HepG2 (cell line): Measurements from ENCODE around the gene AURKA. TPM values are rescaled to one million over a fixed set of nuclear protein-coding genes. Genes with fewer than 3 reads are reported as not detected.
"Not testable (repeated sequence)": the region's sequence is repeated elsewhere in the genome, so short reads cannot be mapped to it uniquely, and the experiment has no call there.

Experiments
- ATAC-seq: fragments of 200-7000 bp; cut with Tn5 transposase; 3 replicates; pipeline ENCODE4 v1.9.1; 2020; ENCODE audit warnings: mild to moderate bottlenecking, moderate library complexity
- BruUV-seq: library from RNA; stranded (reverse); fragments of 400-500 nt; replicated peaks from 2 replicates; lab custom pipeline; 2021; lab: Mats Ljungman, UMichigan
- CTCF ChIA-PET: fragments of 300-600 bp; formaldehyde crosslinking; extraction: SDS; loops from one replicate; lab custom pipeline; 2021; ENCODE audit warnings: low total read pairs, inconsistent platforms, low intra/inter-chr PET ratio; lab: Yijun Ruan, JAX
- POLR2A ChIA-PET: fragments of 350-600 bp; sonication (Branson Sonifier 250); formaldehyde crosslinking; loops from one replicate; lab custom pipeline; 2020; ENCODE audit warnings: antibody characterized with exemption, inconsistent platforms; lab: Yijun Ruan, JAX
- DNase-seq: peaks from one replicate; pipeline ENCODE4 v3.0.0-alpha.2; 2015; ENCODE audit warnings: low spot score
- FAIRE-seq: peaks from 3 replicates; lab custom pipeline; 2011; peaks lifted over from hg19 to GRCh38; lab: Jason Lieb, UNC
- H2AFZ ChIP-seq: one replicate; pipeline ENCODE4 v1.6.1; 2011; ENCODE audit warnings: low read length, inconsistent platforms
- H3K27ac ChIP-seq: fragments of 300-600 bp; 3 replicates; pipeline ENCODE4 v1.8.0; 2011; ENCODE audit warnings: mixed run types, mild to moderate bottlenecking, mixed read lengths, low read length, inconsistent platforms; ENCODE audit not compliant: insufficient read depth; ENCODE audit errors: extremely low read length
- H3K27me3 ChIP-seq, 2 experiments: fragments of 200-600 bp in 1 of 2; 2 replicates in 1 of 2; 3 replicates in 1 of 2; pipeline versions ENCODE4 v1.6.0 to v1.8.0; 2011; ENCODE audit warnings: low read length in 2 of 2, mild to moderate bottlenecking in 2 of 2, moderate library complexity in 2 of 2, inconsistent platforms in 1 of 2; ENCODE audit not compliant: insufficient read depth in 2 of 2, control insufficient read depth in 1 of 2
- H3K36me3 ChIP-seq, 2 experiments: fragments of 200-600 bp in 1 of 2; replicated peaks in 1 of 2; 2 replicates in 1 of 2; 3 replicates in 1 of 2; pipeline versions ENCODE4 v1.5.1 to v1.8.0; 2011; ENCODE audit warnings: low read length in 2 of 2, inconsistent platforms in 1 of 2; ENCODE audit not compliant: insufficient read depth in 2 of 2, control insufficient read depth in 1 of 2
- H3K4me1 ChIP-seq: 2 replicates; pipeline ENCODE4 v1.5.1; 2012; ENCODE audit warnings: low read length, inconsistent platforms; ENCODE audit not compliant: insufficient read depth
- H3K4me2 ChIP-seq: 2 replicates; pipeline ENCODE4 v1.6.0; 2011; ENCODE audit warnings: low read depth, low read length, inconsistent platforms
- H3K4me3 ChIP-seq, 3 experiments: fragments of 200-600 bp in 1 of 3; sonication (generic), shearing (Covaris generic) in 1 of 3; replicated peaks in 1 of 3; 2 replicates each; pipeline ENCODE4 v1.5.1; 2011 to 2016; ENCODE audit warnings: low read length in 3 of 3, inconsistent platforms in 2 of 3, low read depth in 2 of 3, mild to moderate bottlenecking in 2 of 3, control low read depth in 1 of 3, mixed read lengths in 1 of 3; ENCODE audit not compliant: insufficient read depth in 1 of 3
- H3K79me2 ChIP-seq: one replicate; pipeline ENCODE4 v1.6.1; 2011; ENCODE audit warnings: low read length, inconsistent platforms; ENCODE audit not compliant: insufficient read depth
- H3K9ac ChIP-seq: 2 replicates; pipeline ENCODE4 v1.6.0; 2011; ENCODE audit warnings: mild to moderate bottlenecking, low read depth, low read length, inconsistent platforms; ENCODE audit not compliant: insufficient read depth
- H3K9me3 ChIP-seq: 2 replicates; pipeline ENCODE4 v1.5.1; 2012; ENCODE audit warnings: mild to moderate bottlenecking, low read length
- H4K20me1 ChIP-seq: 2 replicates; pipeline ENCODE4 v1.6.0; 2011; ENCODE audit warnings: inconsistent platforms, mild to moderate bottlenecking, low read length, moderate library complexity; ENCODE audit not compliant: insufficient read depth
- HES4 ChIP-seq: sonication (generic); formaldehyde crosslinking; IDR thresholded peaks from 2 replicates; pipeline ENCODE4 v1.9.0; 2021; ENCODE audit warnings: mild to moderate bottlenecking, missing genetic modification reagents, borderline replicate concordance
- HOXD1 ChIP-seq: sonication (generic); formaldehyde crosslinking; IDR thresholded peaks from 2 replicates; pipeline ENCODE4 v1.5.0; 2020; ENCODE audit warnings: missing genetic modification reagents
- PAWR ChIP-seq: sonication (generic); formaldehyde crosslinking; IDR thresholded peaks from 2 replicates; pipeline ENCODE4 v1.4.0; 2020; ENCODE audit warnings: missing genetic modification reagents, mild to moderate bottlenecking, borderline replicate concordance
- RXRB ChIP-seq: IDR thresholded peaks from 2 replicates; pipeline ENCODE4 v1.6.1; 2016; ENCODE audit warnings: borderline replicate concordance, missing genetic modification reagents, missing compliant biosample characterization
- SAFB2 ChIP-seq: sonication (generic); formaldehyde crosslinking; IDR thresholded peaks from 2 replicates; pipeline ENCODE4 v1.5.1; 2020; ENCODE audit warnings: missing genetic modification reagents, low read depth, mild to moderate bottlenecking, borderline replicate concordance
- SMYD3 ChIP-seq: sonication (generic); formaldehyde crosslinking; IDR thresholded peaks from 2 replicates; pipeline ENCODE4 v1.8.1; 2023; ENCODE audit warnings: mild to moderate bottlenecking, missing genetic modification reagents
- YY1 ChIP-seq: IDR thresholded peaks from 2 replicates; pipeline ENCODE4 v1.6.1; 2011; ENCODE audit warnings: low read length, low read depth, moderate library complexity, mild to moderate bottlenecking; ENCODE audit not compliant: insufficient read depth, insufficient replicate concordance
- ZNF281 ChIP-seq: sonication (generic); formaldehyde crosslinking; IDR thresholded peaks from 2 replicates; pipeline ENCODE4 v1.4.0; 2020; ENCODE audit warnings: missing genetic modification reagents, borderline replicate concordance
- ZNF331 ChIP-seq: sonication (generic); formaldehyde crosslinking; IDR thresholded peaks from 2 replicates; pipeline ENCODE4 v1.4.0; 2020; ENCODE audit warnings: missing genetic modification reagents
- ZNF549 ChIP-seq: sonication (generic); formaldehyde crosslinking; IDR thresholded peaks from 2 replicates; pipeline ENCODE4 v1.5.0; 2020; ENCODE audit warnings: missing genetic modification reagents
- ZNF674 ChIP-seq: sonication (generic); formaldehyde crosslinking; IDR thresholded peaks from 2 replicates; pipeline ENCODE4 v1.5.0; 2020; ENCODE audit warnings: low read depth, mild to moderate bottlenecking, missing genetic modification reagents
- ZNF687 ChIP-seq: sonication (generic); formaldehyde crosslinking; IDR thresholded peaks from 2 replicates; pipeline ENCODE4 v1.5.1; 2020; ENCODE audit warnings: mild to moderate bottlenecking, missing genetic modification reagents, moderate library complexity
- WGBS: methylation state at CpG from one replicate; pipeline ENCODE4 v1.1.6; 2017; ENCODE audit warnings: low lambda C conversion rate; 5-methylcytosine and 5-hydroxymethylcytosine counted together
- in situ Hi-C: cut with HindIII; loops from 2 replicates; pipeline ENCODE4 v1.10.0; 2017; ENCODE audit warnings: low pct_unique_long_range_greater_than_20kb; ENCODE audit not compliant: extremely low pct_ligation_motif_present
- intact Hi-C: fragments of 100-400 bp; cut with micrococcal nuclease; formaldehyde crosslinking; loops from one replicate; pipeline ENCODE4 v1.10.0; 2022; ENCODE audit not compliant: unreplicated experiment
- polyA plus RNA-seq, 8 experiments: library from polyadenylated mRNA; depleted of rRNA in 3 of 8; stranded (reverse) in 7 of 8; unstranded in 1 of 8; fragments of >200 nt; fragmentation: Illumina TruSeq in 4 of 8; extraction: Trizol in 4 of 8; gene quantifications; 2 replicates each; pipeline versions ENCODE4 v1.2.1 to v1.2.3, GENCODE V29; 2011 to 2016; ENCODE audit warnings: low read depth in 4 of 8, missing spikeins in 1 of 8, mixed read lengths in 1 of 8; ENCODE audit not compliant: insufficient read depth in 1 of 8
- total RNA-seq, 5 experiments: library from RNA; depleted of rRNA; stranded (reverse); fragments of >200 nt; fragmentation: Illumina TruSeq; extraction: Trizol; gene quantifications; 2 replicates each; pipeline ENCODE4 v1.2.3, GENCODE V29; 2016; ENCODE audit warnings: low read depth in 1 of 5

Gene AURKA
- total and polyA plus RNA-seq, 2 of the 13 experiments (the other 11 are each of a cell fraction or from before 2014, with no cell fraction given), result 96.4 to 224 TPM

GRCh38 chr20:56342783-56343182 lies 49.2 kb downstream of the AURKA start:
- intact Hi-C loops (no loop called here), in situ Hi-C loops (no loop called here)
- Histone ChIP-seq H3K79me2 (no peaks in the 10 kb centered on the region), H3K9ac (no peak overlapping the region), H2AFZ (no peak overlapping the region), H3K9me3 (no peaks in the 10 kb centered on the region), H4K20me1 (no peaks in the 10 kb centered on the region), H3K27me3 (peaks cover 0 to 7% of the 10 kb centered on the region in 2 experiments; a peak in 1 of 5 replicates), H3K27ac (no peak overlapping the region), H3K4me3 (no peak overlapping the region), H3K4me1 (peaks cover under 1% of the 10 kb centered on the region; the same call in 1 of the 2 replicates), H3K36me3 (no peaks in the 10 kb centered on the region), H3K4me2 (no peak overlapping the region)
- TF ChIP-seq ZNF674 (CRISPR knock-in tag) (no peak), ZNF549 (CRISPR knock-in tag) (no peak), HOXD1 (CRISPR knock-in tag) (no peak), ZNF331 (peak; percentile 85), SAFB2 (CRISPR knock-in tag) (no peak), YY1 (no peak), SMYD3 (CRISPR knock-in tag) (no peak), PAWR (CRISPR knock-in tag) (no peak), RXRB (no peak)
- WGBS, result 11% methylated on average over 3 of the region's 3 CpGs
- no peak for DNase-seq
- no peak for ATAC-seq
- ChIA-PET CTCF (interaction anchor here (0.6 to 1.8 kb wide), 4 partner anchors 93 to 1662 kb away, joined by 3 to 13 read pairs (median 4); partner anchors contain the start of gene MC3R), POLR2A (no interaction called here)
- BruUV-seq, result no TSS peak
- FAIRE-seq, result no peak

GRCh38 chr20:56336709-56337108 lies 55.3 kb downstream of the AURKA start:
- H3K4me1 ChIP-seq, H3K4me2 ChIP-seq, ATAC-seq, FAIRE-seq, H2AFZ ChIP-seq, H3K27me3 ChIP-seq, intact Hi-C loops, CTCF ChIA-PET, H3K9ac ChIP-seq, POLR2A ChIA-PET, BruUV-seq, H3K36me3 ChIP-seq, H3K27ac ChIP-seq, H3K9me3 ChIP-seq, DNase-seq, H4K20me1 ChIP-seq, H3K79me2 ChIP-seq, H3K4me3 ChIP-seq: not testable (repeated sequence)
- 33% methylated on average over 3 of the region's 8 CpGs for WGBS
- in situ Hi-C loops, result loop anchor here (10.0 kb wide), 1 partner anchor 1652 kb away; no protein-coding TSS in a partner anchor
- peak; percentile 48; the same call in 1 of the 2 replicates for TF ChIP-seq HES4
- peak; percentile 22; the same call in 1 of the 2 replicates for TF ChIP-seq ZNF687 (CRISPR knock-in tag)
- peak; percentile 71 for TF ChIP-seq ZNF281 (CRISPR knock-in tag)
